HEK293T (cell line): ENCODE results near the gene SSR2.

Source experiments
- CTCF ChIA-PET: fragments of 350-600 bp; formaldehyde crosslinking; extraction: SDS; loops from one replicate; lab custom pipeline; 2021; ENCODE audit warnings: antibody characterized with exemption, inconsistent platforms; lab: Yijun Ruan, JAX
- POLR2A ChIA-PET: fragments of 350-600 bp; formaldehyde crosslinking; extraction: SDS; loops from one replicate; lab custom pipeline; 2020; ENCODE audit warnings: antibody characterized with exemption, inconsistent platforms; lab: Yijun Ruan, JAX
- DNase-seq: peaks from one replicate; pipeline ENCODE4 v3.0.0; 2012; ENCODE audit warnings: mixed read lengths; ENCODE audit errors: extremely low spot score
- ARNT ChIP-seq: fragments of 450-650 bp; IDR thresholded peaks from 2 replicates; pipeline ENCODE4 v1.6.1; 2017; ENCODE audit warnings: mild to moderate bottlenecking
- BHLHE40 ChIP-seq: fragments of 450-650 bp; IDR thresholded peaks from 2 replicates; pipeline ENCODE4 v1.6.1; 2016; ENCODE audit warnings: mild to moderate bottlenecking, moderate library complexity, borderline replicate concordance
- CTBP1 ChIP-seq: fragments of 450-650 bp; IDR thresholded peaks from 2 replicates; pipeline ENCODE4 v1.6.1; 2016; ENCODE audit warnings: borderline replicate concordance
- ELF4 ChIP-seq: fragments of 450-650 bp; IDR thresholded peaks from 2 replicates; pipeline ENCODE4 v1.6.1; 2017; ENCODE audit warnings: antibody characterized with exemption
- FOXA1 ChIP-seq: fragments of 450-650 bp; IDR thresholded peaks from 2 replicates; pipeline ENCODE4 v1.6.1; 2016; ENCODE audit warnings: mild to moderate bottlenecking
- FOXK2 ChIP-seq: fragments of 450-650 bp; IDR thresholded peaks from 2 replicates; pipeline ENCODE4 v1.6.1; 2016; ENCODE audit warnings: mild to moderate bottlenecking
- FOXM1 ChIP-seq: fragments of 450-650 bp; IDR thresholded peaks from 2 replicates; pipeline ENCODE4 v1.6.1; 2017; ENCODE audit warnings: mild to moderate bottlenecking, borderline replicate concordance
- HDGF ChIP-seq: fragments of 450-650 bp; IDR thresholded peaks from 2 replicates; pipeline ENCODE4 v1.6.1; 2017; ENCODE audit warnings: antibody characterized with exemption, borderline replicate concordance
- L3MBTL2 ChIP-seq: fragments of 450-650 bp; conservative IDR thresholded peaks from 2 replicates; pipeline ENCODE4 v1.6.1; 2016; ENCODE audit warnings: mild to moderate bottlenecking
- LEF1 ChIP-seq: fragments of 450-650 bp; IDR thresholded peaks from 2 replicates; pipeline ENCODE4 v1.6.1; 2017; ENCODE audit warnings: mild to moderate bottlenecking, borderline replicate concordance
- NFRKB ChIP-seq: fragments of 450-650 bp; IDR thresholded peaks from 2 replicates; pipeline ENCODE4 v1.6.1; 2016; ENCODE audit warnings: mild to moderate bottlenecking, moderate library complexity
- SP1 ChIP-seq: fragments of 450-650 bp; IDR thresholded peaks from 2 replicates; pipeline ENCODE4 v1.6.1; 2017
- SUZ12 ChIP-seq: fragments of 450-650 bp; IDR thresholded peaks from 2 replicates; pipeline ENCODE4 v1.6.1; 2016; ENCODE audit warnings: mild to moderate bottlenecking
- TARDBP ChIP-seq: fragments of 450-650 bp; IDR thresholded peaks from 2 replicates; pipeline ENCODE4 v1.6.1; 2016
- ZNF384 ChIP-seq: fragments of 450-650 bp; IDR thresholded peaks from 2 replicates; pipeline ENCODE4 v1.6.1; 2016
- TF ChIP-seq, protein P1 (sequence below): fragments of 450-650 bp; IDR thresholded peaks from 2 replicates; pipeline ENCODE4 v1.6.1; 2016

Gene SSR2

GRCh38 chr1:155974208-155975115, 46.3 kb downstream of the SSR2 start:
- CTCF ChIA-PET, result interaction anchor here (0.6 to 2.0 kb wide), 2 partner anchors 10 to 15 kb away, joined by 3 to 8 read pairs; no protein-coding TSS in a partner anchor
- no peak for DNase-seq
- TF ChIP-seq CTBP1 (no peak), ELF4 (no peak), SP1 (no peak), NFRKB (no peak), HDGF (no peak), FOXA1 (no peak), LEF1 (no peak), FOXM1 (no peak), BHLHE40 (no peak), FOXK2 (no peak), ARNT (no peak), L3MBTL2 (no peak), ZNF384 (no peak), TARDBP (no peak), SUZ12 (no peak)
- TF ChIP-seq, protein P1, sequence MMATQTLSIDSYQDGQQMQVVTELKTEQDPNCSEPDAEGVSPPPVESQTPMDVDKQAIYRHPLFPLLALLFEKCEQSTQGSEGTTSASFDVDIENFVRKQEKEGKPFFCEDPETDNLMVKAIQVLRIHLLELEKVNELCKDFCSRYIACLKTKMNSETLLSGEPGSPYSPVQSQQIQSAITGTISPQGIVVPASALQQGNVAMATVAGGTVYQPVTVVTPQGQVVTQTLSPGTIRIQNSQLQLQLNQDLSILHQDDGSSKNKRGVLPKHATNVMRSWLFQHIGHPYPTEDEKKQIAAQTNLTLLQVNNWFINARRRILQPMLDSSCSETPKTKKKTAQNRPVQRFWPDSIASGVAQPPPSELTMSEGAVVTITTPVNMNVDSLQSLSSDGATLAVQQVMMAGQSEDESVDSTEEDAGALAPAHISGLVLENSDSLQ, result no peak
- POLR2A ChIA-PET, result interaction anchor here (1.0 to 7.1 kb wide), 4 partner anchors 9 to 239 kb away, joined by 3 to 79 read pairs (median 9); partner anchors contain the start of genes KHDC4 and PMF1

GRCh38 chr1:155973723-155974122, 47.0 kb downstream of the SSR2 start:
- ChIA-PET CTCF (interaction anchor here (0.6 to 2.0 kb wide), 2 partner anchors 10 to 16 kb away, joined by 5 to 8 read pairs; no protein-coding TSS in a partner anchor), POLR2A (interaction anchor here (7.1 kb wide), 1 partner anchor 41 kb away, joined by 79 read pairs; the partner anchor contains the start of gene KHDC4)
- no peak for DNase-seq
- TF ChIP-seq SUZ12 (no peak), FOXA1 (no peak), NFRKB (no peak), ARNT (no peak), CTBP1 (no peak), LEF1 (no peak), SP1 (no peak)
- TF ChIP-seq, protein P1, result no peak

DNA sequence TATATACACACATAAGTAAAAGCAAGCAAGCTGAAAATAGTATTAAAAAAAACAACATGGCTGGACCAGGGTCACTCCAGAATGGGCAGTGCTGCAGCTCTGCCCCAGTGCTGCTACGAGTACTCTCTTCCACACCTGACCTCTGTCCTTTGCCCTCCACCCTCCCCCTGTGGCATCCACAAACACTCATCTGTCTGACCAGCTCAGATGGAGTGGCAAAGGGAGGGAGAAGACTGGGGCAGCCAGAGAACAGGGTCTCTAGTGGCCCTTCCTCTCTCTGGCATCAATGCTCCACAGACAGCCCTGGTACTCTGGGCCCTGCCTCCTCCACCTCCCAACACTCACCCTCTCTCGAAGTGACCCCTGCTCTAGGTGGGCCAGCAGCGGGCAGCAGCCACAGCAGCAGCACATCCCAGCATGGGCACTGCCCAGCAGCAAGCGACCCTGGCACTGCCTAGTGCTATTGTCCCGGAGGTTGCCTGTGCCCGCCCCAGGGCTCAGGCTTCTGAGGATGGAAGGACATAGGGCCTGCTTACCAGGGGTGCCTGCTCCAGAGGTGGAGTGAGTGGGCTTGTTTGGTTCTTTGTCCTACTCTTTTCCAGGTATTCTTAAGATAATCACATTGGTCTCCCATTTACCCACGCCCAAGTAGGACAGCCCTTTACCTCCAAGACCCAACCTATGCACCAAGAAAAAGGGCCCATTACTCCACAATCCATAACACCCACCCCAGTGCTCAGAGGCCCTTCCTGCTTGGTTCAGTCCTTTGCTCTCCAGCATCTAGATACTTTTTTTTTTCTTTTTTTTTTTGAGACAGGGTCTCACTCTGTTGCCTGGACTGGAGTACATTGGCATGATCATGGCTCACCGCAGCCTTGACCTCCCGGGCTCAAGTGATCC, 48.6 kb downstream of the SSR2 start:
- POLR2A ChIA-PET, result no interaction called here
- TF ChIP-seq ELF4 (no peak), FOXM1 (no peak), L3MBTL2 (no peak), HDGF (no peak), SUZ12 (no peak), FOXK2 (no peak), ARNT (no peak), LEF1 (no peak), SP1 (no peak), ZNF384 (no peak), NFRKB (no peak), CTBP1 (no peak), TARDBP (no peak), BHLHE40 (no peak)
- TF ChIP-seq, protein P1, result no peak
- DNase-seq, result no peak
- CTCF ChIA-PET, result no interaction called here

DNA sequence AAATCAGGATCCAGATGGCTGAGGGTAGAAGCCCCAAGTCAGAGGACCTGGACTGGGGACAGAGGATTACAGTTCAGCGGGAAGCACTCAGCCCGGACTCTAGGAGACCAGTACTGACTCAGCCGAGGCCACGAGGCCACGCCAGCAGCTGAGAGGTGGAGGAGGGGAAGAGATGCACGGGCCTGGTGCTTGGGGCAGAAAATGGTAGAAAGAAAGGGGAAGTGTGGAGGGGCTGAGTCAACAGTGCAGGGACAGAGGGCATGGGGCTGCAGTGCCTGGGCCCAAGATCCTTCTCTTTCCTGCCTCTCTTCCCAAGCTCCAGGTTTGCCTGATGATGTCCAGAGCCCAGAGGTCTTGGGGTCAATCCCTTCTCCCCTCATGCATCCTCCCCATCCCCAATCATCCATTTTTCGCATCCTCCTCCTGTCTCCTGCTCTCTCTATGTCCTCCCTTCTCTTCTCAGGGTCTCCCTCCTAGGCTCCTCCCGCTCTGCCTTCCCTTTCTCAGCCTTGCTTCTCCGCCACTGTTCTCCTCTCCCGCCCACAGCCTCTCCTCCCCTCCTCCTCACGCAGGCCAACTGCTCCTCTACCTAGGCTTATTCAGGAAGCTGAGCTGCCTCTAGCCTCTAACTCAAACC, 50.1 kb downstream of the SSR2 start:
- no peak for DNase-seq
- ChIA-PET CTCF (no interaction called here), POLR2A (interaction anchor here (0.9 to 1.5 kb wide), 3 partner anchors 8 to 36 kb away, joined by 3 to 7 read pairs (median 5); partner anchors contain the start of genes ARHGEF2 and KHDC4)
- TF ChIP-seq TARDBP, result no peak
- no peak for TF ChIP-seq FOXA1
- no peak for TF ChIP-seq SP1
- TF ChIP-seq HDGF, result no peak
- no peak for TF ChIP-seq FOXM1
- TF ChIP-seq SUZ12, result no peak
- no peak for TF ChIP-seq ZNF384
- no peak for TF ChIP-seq NFRKB
- no peak for TF ChIP-seq ARNT

DNA sequence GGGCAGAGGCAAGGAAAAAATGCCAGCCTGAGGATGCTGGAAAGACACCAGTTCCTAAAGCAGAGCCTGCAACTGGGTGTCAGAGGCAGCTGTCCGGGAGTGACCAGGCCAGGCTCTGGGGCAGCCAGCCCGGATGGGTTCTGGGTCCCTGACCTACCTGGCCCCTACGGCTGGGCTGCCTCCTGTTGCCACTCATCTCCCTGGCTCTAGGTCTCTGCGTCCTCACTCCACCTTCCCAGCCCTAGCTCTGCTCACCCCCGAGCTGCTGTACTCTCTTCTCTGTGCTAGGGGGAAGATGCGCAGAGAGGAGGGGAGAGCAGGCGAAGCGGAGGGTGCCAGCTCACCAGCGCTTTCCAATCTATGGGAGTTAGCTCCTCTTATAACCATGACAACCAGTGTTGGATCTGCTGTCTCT, 51.4 kb downstream of the SSR2 start:
- ChIA-PET CTCF (no interaction called here), POLR2A (interaction anchor here (1.4 to 1.5 kb wide), 3 partner anchors 8 to 12 kb away, joined by 4 to 7 read pairs (median 5); partner anchors contain the start of gene ARHGEF2)
- DNase-seq, result no peak
- TF ChIP-seq L3MBTL2, result no peak
- TF ChIP-seq, protein P1, result no peak
- TF ChIP-seq SUZ12, result no peak
- TF ChIP-seq FOXA1, result no peak
